ENCODE measurements around the gene RIMBP2. TPM values are rescaled to one million over a fixed set of nuclear protein-coding genes. Genes with fewer than 3 reads are reported as not detected.
"Not testable (repeated sequence)": the region's sequence is repeated elsewhere in the genome, so short reads cannot be mapped to it uniquely, and the experiment has no call there.

The RIMBP2 gene
- polyA plus RNA-seq, 1 donor (not counting 4 experiments of a cell fraction or from before 2014, with no cell fraction given) = 0.16 TPM

GRCh38 chr12:130646716-130647370, 69.3 kb downstream of the RIMBP2 start:
- Histone ChIP-seq H3K27me3 (ENCODE audit: control insufficient read depth, extremely low read depth, insufficient read depth, low read length) (no peaks in the 10 kb centered on the region), H3K36me3 (ENCODE audit: control insufficient read depth in 2 of 2, extremely low read depth in 1 of 2, insufficient read depth in 2 of 2, low read length in 2 of 2) (no peaks in the 10 kb centered on the region), H3K79me2 (ENCODE audit: control insufficient read depth, insufficient read depth, low read length) (no peaks in the 10 kb centered on the region), H3K4me2 (ENCODE audit: control insufficient read depth, extremely low read depth, insufficient read depth, low read depth, low read length) (no peak overlapping the region), H3K9me3 (ENCODE audit: control insufficient read depth, low read depth, low read length) (peaks cover 8% of the 10 kb centered on the region), H2AFZ (ENCODE audit: control insufficient read depth, low read length) (no peak overlapping the region), H4K20me1 (ENCODE audit: control insufficient read depth, extremely low read depth, insufficient read depth, low read length) (no peaks in the 10 kb centered on the region), H3K27ac (ENCODE audit: control insufficient read depth, insufficient read depth, low read length) (no peak overlapping the region), H3K4me1 (ENCODE audit: control insufficient read depth, extremely low read depth, insufficient read depth, low read length) (no peaks in the 10 kb centered on the region), H3K9ac (ENCODE audit: control insufficient read depth, extremely low read depth, insufficient read depth, low read length) (no peak overlapping the region), H3K9me1 (ENCODE audit: control insufficient read depth, extremely low read depth, insufficient read depth, low read length) (no peaks in the 10 kb centered on the region), H3K4me3 (ENCODE audit: control insufficient read depth in 2 of 3, extremely low read depth in 1 of 3, insufficient read depth in 2 of 3, low read depth in 1 of 3, low read length in 3 of 3) (no peak overlapping the region)
- dilution Hi-C loops (cut with MboI; ENCODE audit: extremely low pct_ligation_motif_present, low sequenced_read_pairs) = no loop called here
- no peak for FAIRE-seq
- TF ChIP-seq EZH2 (IDR thresholded peaks at IDR 0.05; ENCODE audit: low read length) (no peak), CTCF (optimal IDR thresholded peaks at IDR 0.05 in 1 of 3, IDR thresholded peaks at IDR 0.05 in 1 of 3, conservative IDR thresholded peaks at IDR 0.05 in 1 of 3; ENCODE audit: extremely low read depth in 1 of 3, insufficient read depth in 2 of 3, low read length in 3 of 3) (no peak)
- no peak for DNase-seq (ENCODE audit: low read depth, low spot score)

DNA sequence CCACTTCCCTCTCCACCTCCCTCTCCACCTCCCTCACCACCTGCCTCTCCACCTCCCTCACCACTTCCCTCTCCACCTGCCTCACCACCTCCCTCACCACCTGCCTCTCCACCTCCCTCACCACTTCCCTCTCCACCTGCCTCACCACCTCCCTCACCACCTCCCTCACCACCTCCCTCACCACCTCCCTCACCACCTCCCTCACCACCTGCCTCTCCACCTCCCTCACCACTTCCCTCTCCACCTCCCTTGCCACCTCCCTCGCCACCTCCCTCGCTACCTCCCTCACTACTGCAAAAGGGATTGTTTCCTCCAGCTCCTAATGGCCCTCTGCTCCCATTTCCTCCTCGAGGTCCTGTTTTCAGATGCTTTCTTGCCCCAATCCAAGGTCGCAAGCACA, 69.9 kb downstream of the RIMBP2 start:
- H3K9me1 ChIP-seq (ENCODE audit: control insufficient read depth, extremely low read depth, insufficient read depth, low read length); H3K79me2 ChIP-seq (ENCODE audit: control insufficient read depth, insufficient read depth, low read length); H2AFZ ChIP-seq (ENCODE audit: control insufficient read depth, low read length); dilution Hi-C loops (cut with MboI; ENCODE audit: extremely low pct_ligation_motif_present, low sequenced_read_pairs); H3K27me3 ChIP-seq (ENCODE audit: control insufficient read depth, extremely low read depth, insufficient read depth, low read length); H3K9ac ChIP-seq (ENCODE audit: control insufficient read depth, extremely low read depth, insufficient read depth, low read length); H3K4me3 ChIP-seq (ENCODE audit: control insufficient read depth in 2 of 3, extremely low read depth in 1 of 3, insufficient read depth in 2 of 3, low read depth in 1 of 3, low read length in 3 of 3); DNase-seq (ENCODE audit: low read depth, low spot score); H3K27ac ChIP-seq (ENCODE audit: control insufficient read depth, insufficient read depth, low read length); H3K4me1 ChIP-seq (ENCODE audit: control insufficient read depth, extremely low read depth, insufficient read depth, low read length); H3K36me3 ChIP-seq (ENCODE audit: control insufficient read depth in 2 of 2, extremely low read depth in 1 of 2, insufficient read depth in 2 of 2, low read length in 2 of 2); H3K4me2 ChIP-seq (ENCODE audit: control insufficient read depth, extremely low read depth, insufficient read depth, low read depth, low read length); H3K9me3 ChIP-seq (ENCODE audit: control insufficient read depth, low read depth, low read length); FAIRE-seq; H4K20me1 ChIP-seq (ENCODE audit: control insufficient read depth, extremely low read depth, insufficient read depth, low read length): not testable (repeated sequence)

DNA sequence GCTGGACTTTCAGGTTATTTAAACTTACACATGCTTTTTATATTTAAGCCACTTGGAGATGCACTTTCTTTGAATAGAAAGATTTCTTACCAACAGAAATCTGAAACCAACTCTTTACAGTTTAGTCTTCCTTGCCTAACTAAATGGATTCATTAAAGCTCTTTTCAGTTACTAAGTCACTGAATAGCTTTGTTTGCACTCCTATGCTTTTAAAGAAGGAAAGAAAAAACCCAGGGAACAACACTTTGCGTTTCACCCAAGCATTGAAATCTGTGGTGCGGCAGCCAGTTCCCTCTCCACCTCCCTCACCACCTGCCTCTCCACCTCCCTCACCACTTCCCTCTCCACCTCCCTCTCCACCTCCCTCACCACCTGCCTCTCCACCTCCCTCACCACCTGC, 70.3 kb downstream of the RIMBP2 start:
- Histone ChIP-seq H3K9me1 (ENCODE audit: control insufficient read depth, extremely low read depth, insufficient read depth, low read length) (no peaks in the 10 kb centered on the region), H4K20me1 (ENCODE audit: control insufficient read depth, extremely low read depth, insufficient read depth, low read length) (no peaks in the 10 kb centered on the region), H3K36me3 (ENCODE audit: control insufficient read depth in 2 of 2, extremely low read depth in 1 of 2, insufficient read depth in 2 of 2, low read length in 2 of 2) (no peaks in the 10 kb centered on the region), H3K9me3 (ENCODE audit: control insufficient read depth, low read depth, low read length) (peaks cover 11% of the 10 kb centered on the region), H3K4me3 (ENCODE audit: control insufficient read depth in 2 of 3, extremely low read depth in 1 of 3, insufficient read depth in 2 of 3, low read depth in 1 of 3, low read length in 3 of 3) (no peak overlapping the region), H3K27me3 (ENCODE audit: control insufficient read depth, extremely low read depth, insufficient read depth, low read length) (no peaks in the 10 kb centered on the region), H2AFZ (ENCODE audit: control insufficient read depth, low read length) (no peak overlapping the region), H3K79me2 (ENCODE audit: control insufficient read depth, insufficient read depth, low read length) (no peaks in the 10 kb centered on the region), H3K9ac (ENCODE audit: control insufficient read depth, extremely low read depth, insufficient read depth, low read length) (no peak overlapping the region), H3K27ac (ENCODE audit: control insufficient read depth, insufficient read depth, low read length) (no peak overlapping the region), H3K4me2 (ENCODE audit: control insufficient read depth, extremely low read depth, insufficient read depth, low read depth, low read length) (no peak overlapping the region), H3K4me1 (ENCODE audit: control insufficient read depth, extremely low read depth, insufficient read depth, low read length) (no peaks in the 10 kb centered on the region)
- no peak for TF ChIP-seq EZH2 (IDR thresholded peaks at IDR 0.05; ENCODE audit: low read length)
- TF ChIP-seq CTCF (optimal IDR thresholded peaks at IDR 0.05 in 1 of 3, IDR thresholded peaks at IDR 0.05 in 1 of 3, conservative IDR thresholded peaks at IDR 0.05 in 1 of 3; ENCODE audit: extremely low read depth in 1 of 3, insufficient read depth in 2 of 3, low read length in 3 of 3) = no peak
- no peak for FAIRE-seq
- no peak for DNase-seq (ENCODE audit: low read depth, low spot score)
- dilution Hi-C loops (cut with MboI; ENCODE audit: extremely low pct_ligation_motif_present, low sequenced_read_pairs) = no loop called here
